GM13977 (cell line): ENCODE measurements around the gene PROX2.

Experiments
- DNase-seq: peaks from one replicate; pipeline ENCODE4 v3.0.0; 2012; ENCODE audit warnings: low spot score
- in situ Hi-C: fragments of 300-500 bp; cut with MboI; formaldehyde crosslinking; loops from one replicate; pipeline ENCODE4 v1.12.0; 2022; ENCODE audit warnings: low sequenced_read_pairs, low pct_unique_long_range_greater_than_20kb, mixed read lengths, inconsistent platforms; ENCODE audit not compliant: unreplicated experiment
- TF ChIP-seq, protein P1 (sequence below): IDR thresholded peaks from 2 replicates; pipeline ENCODE4 v1.5.1; 2012; ENCODE audit warnings: mild to moderate bottlenecking, control low read depth; ENCODE audit not compliant: insufficient read depth; ENCODE audit errors: extremely low read depth, missing control alignments

The PROX2 gene

DNA sequence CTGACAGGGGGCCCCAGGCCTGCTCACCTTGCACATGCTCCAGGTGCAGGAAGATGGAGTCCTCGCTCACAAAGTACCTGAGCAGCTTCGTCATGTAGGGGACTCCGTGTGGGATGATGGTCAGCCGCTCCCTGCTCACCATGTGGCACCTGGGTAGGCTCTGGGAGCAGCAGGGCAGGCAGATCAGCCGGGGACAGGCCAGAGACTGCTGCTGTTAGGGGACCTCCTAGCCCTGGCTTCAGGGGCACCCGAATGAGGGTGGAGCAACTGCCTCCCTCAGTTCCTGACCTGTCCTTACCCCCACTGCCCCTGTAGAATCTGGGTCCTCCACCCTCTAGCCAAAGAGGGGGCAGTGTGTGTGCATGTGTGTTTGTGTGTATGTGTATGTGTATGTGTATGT, 35.3 kb upstream of the PROX2 start:
- no peak for DNase-seq
- in situ Hi-C loops: no loop called here
- TF ChIP-seq, protein P1, sequence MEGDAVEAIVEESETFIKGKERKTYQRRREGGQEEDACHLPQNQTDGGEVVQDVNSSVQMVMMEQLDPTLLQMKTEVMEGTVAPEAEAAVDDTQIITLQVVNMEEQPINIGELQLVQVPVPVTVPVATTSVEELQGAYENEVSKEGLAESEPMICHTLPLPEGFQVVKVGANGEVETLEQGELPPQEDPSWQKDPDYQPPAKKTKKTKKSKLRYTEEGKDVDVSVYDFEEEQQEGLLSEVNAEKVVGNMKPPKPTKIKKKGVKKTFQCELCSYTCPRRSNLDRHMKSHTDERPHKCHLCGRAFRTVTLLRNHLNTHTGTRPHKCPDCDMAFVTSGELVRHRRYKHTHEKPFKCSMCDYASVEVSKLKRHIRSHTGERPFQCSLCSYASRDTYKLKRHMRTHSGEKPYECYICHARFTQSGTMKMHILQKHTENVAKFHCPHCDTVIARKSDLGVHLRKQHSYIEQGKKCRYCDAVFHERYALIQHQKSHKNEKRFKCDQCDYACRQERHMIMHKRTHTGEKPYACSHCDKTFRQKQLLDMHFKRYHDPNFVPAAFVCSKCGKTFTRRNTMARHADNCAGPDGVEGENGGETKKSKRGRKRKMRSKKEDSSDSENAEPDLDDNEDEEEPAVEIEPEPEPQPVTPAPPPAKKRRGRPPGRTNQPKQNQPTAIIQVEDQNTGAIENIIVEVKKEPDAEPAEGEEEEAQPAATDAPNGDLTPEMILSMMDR: no peak

DNA sequence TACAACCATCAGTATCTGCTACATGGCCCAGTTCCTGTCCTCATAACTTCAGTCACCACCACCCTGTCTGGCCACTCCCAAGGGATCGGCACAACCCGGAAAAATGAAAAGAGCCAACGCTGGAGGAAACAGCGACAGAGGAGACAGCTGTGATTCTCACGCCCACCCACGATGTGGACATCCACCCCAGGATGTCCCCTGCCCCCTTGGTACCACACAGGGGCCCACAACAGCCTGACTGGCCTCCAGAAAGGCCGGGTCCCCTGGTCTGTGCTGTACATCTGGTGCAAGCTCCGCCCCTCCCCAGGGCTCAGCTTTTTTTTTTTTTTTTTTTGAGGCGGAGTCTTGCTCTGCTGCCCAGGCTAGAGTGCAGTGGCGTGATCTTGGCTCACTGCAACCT, 34.6 kb upstream of the PROX2 start:
- no peak for DNase-seq
- TF ChIP-seq, protein P1: no peak
- in situ Hi-C loops: no loop called here

DNA sequence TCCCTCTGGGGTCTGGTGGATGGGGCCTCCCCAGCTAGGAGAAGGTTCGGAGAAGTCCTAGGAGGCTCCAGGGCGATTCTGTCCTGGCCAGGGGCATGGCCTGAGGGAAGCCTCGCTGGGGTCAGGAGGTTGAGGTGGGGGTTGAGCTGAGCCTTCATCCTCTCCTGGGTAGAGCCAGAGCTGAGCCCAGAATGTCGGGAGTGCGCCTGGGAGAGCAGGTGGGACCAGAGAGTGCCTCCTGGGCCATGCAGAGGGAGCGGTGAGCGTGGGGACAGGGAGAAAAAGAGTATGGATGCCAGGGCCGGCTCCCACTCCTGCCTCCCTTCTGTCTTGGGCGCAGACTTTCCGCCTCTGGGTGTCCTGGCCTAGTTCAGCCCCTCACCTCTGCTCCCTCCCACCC, 34.0 kb upstream of the PROX2 start:
- TF ChIP-seq, protein P1: no peak
- in situ Hi-C loops: loop anchor here (10.0 kb wide), 1 partner anchor 55 kb away; no protein-coding TSS in a partner anchor
- DNase-seq: no peak

DNA sequence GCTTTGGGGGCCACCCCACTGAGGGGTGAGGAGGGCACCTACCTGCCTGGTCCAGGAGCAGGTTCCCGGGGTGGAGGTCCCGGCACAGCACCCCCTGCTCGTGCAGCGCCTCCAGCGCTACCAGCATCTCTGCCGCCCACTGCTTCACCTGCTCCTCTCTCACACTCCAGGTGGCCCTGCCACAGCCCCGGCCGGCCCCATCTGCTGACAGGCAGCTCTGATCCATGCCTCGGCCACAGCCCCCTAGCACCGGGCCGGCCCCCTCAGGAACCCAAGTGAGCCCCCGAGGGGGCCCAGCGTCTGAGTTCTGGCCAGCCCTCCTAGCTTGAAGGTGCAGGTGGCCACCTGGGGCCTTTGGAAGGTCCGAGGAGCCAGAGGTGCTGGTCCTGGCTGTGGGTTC, 33.6 kb upstream of the PROX2 start:
- TF ChIP-seq, protein P1: no peak
- in situ Hi-C loops: loop anchor here (10.0 kb wide), 1 partner anchor 55 kb away; no protein-coding TSS in a partner anchor
- DNase-seq: no peak

DNA sequence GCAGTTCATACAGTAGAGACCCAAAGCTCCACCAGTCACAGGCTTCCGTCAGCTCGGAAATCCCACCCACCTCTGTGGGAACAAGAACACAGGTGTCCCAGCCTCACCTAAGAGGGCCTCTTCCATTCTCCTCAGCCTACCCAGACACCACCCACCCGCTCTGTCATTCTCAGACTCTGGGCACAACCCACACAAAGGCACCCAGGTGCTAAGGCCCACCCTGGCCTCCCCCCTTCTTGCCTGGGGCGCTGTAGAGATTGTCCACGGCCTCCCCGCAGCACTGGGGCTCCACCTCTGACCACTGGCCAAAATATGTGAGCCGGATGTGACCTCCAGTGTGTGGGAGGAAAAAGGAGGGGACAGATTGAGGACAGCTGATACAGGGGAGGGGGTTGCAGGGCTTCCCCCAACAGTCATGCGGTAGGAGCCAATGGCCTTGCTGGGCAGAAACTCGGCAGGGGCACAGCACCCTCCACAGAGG, 33.0 kb upstream of the PROX2 start:
- in situ Hi-C loops: loop anchor here (10.0 kb wide), 1 partner anchor 54 kb away; no protein-coding TSS in a partner anchor
- TF ChIP-seq, protein P1: no peak
- DNase-seq: no peak

DNA sequence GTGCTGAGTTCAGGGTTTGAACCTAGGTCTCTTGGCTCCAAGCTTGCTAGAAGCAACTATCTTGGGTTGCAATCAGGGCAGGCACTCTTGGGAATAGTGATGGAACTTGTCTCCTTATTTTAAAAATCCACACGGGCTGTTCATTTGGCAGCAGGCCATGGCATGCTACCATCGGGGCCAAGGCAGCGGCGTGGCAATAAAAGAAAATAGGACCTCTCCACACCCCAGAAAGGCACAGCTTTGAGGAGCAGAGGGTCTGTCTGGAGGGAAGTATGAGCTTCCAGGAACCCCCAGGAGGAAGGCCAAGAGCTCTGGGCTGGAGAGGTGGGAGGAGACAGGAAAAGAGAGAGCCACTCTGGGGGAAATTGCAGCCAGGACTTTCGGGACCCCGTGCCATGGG, 31.8 kb upstream of the PROX2 start:
- in situ Hi-C loops: loop anchor here (10.0 kb wide), 1 partner anchor 53 kb away; no protein-coding TSS in a partner anchor
- DNase-seq: no peak
- TF ChIP-seq, protein P1: no peak
